ENCODE measurements around the gene CSH2. TPM values are rescaled to one million over a fixed set of nuclear protein-coding genes. Genes with fewer than 3 reads are reported as not detected.
"Not testable (repeated sequence)": the region's sequence is repeated elsewhere in the genome, so short reads cannot be mapped to it uniquely, and the experiment has no call there.

The CSH2 gene
- total RNA-seq, 1 experiment from 2014 or later, result not detected

DNA sequence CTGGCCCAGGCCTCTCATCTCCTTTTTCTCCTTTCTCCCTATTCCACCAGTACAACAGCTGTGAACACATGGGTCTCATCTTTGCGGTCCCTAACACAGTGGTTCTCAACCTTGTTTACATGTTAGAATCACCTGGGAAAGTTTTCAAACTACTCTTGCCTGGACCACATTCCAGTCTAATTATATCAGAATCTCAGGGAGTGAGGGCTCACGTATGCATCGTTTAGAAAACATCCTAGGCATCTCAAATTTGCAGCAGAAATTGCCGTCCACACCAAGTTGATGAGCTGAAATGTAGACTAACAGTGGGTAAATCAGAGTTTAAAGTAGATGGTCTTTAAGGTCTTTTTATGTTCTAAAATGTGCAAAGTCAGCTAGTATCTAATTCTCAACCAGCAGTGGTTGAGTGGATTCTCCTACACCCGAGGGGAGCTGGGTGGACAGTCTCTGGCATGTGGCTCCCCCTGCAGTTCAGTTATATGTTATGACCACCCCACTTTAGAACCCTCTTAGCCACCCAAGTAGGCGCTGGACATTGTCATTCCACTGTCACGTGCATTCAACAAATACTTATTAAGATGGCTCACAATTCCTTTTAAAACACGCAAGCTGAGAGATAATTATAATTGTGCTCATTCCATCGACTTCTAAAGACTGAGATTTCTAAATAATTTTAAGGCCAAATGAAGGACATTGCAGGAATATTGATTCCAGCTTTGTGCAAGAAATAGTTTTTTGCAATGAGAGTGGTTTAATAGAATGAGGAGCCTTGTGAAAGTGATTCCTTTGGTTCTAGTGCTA lies 3.8 kb downstream of the CSH2 start:
- H3K4me3 Mint-ChIP-seq (ENCODE audit: unreplicated experiment); BruUV-seq (replicated peaks); H3K9me3 Mint-ChIP-seq (ENCODE audit: unreplicated experiment); CTCF ChIA-PET; intact Hi-C loops (cut with micrococcal nuclease); H3K36me3 Mint-ChIP-seq (ENCODE audit: insufficient read depth, unreplicated experiment); H3K4me1 Mint-ChIP-seq (ENCODE audit: insufficient read depth, unreplicated experiment); H3K27me3 Mint-ChIP-seq (ENCODE audit: insufficient read depth, unreplicated experiment); POLR2A ChIA-PET; H3K27ac Mint-ChIP-seq (ENCODE audit: low read depth, unreplicated experiment); DNase-seq (ENCODE audit: unreplicated experiment): not testable (repeated sequence)
- TF ChIP-seq CTCF (IDR thresholded peaks at IDR 0.05; ENCODE audit: unreplicated experiment), result peak; percentile 15

- POLR2A ChIA-PET; BruUV-seq (replicated peaks): not testable (repeated sequence)
- CTCF ChIA-PET, result interaction anchor here (0.6 to 2.6 kb wide), 15 partner anchors 10 to 870 kb away, joined by 3 to 15 read pairs (median 4); no protein-coding TSS in a partner anchor
Measured at GRCh38 chr17:63866625-63867024, 6.9 kb downstream of the CSH2 start.

GRCh38 chr17:63859257-63859656 lies 14.2 kb downstream of the CSH2 start:
- H3K9me3 Mint-ChIP-seq (ENCODE audit: unreplicated experiment), result no peaks in the 10 kb centered on the region
- no peak for DNase-seq (ENCODE audit: unreplicated experiment)
- TF ChIP-seq CTCF (IDR thresholded peaks at IDR 0.05; ENCODE audit: unreplicated experiment), result no peak
- no peak overlapping the region for H3K4me3 Mint-ChIP-seq (ENCODE audit: unreplicated experiment)
- no TSS peak for BruUV-seq (replicated peaks)
- H3K4me1 Mint-ChIP-seq (ENCODE audit: insufficient read depth, unreplicated experiment), result no peaks in the 10 kb centered on the region
- ChIA-PET CTCF (interaction anchor here (1.0 to 1.7 kb wide), 2 partner anchors 16 to 21 kb away, joined by 3 to 4 read pairs; no protein-coding TSS in a partner anchor), POLR2A (no interaction called here)
- peaks cover 40% of the 10 kb centered on the region for H3K27me3 Mint-ChIP-seq (ENCODE audit: insufficient read depth, unreplicated experiment)
- H3K36me3 Mint-ChIP-seq (ENCODE audit: insufficient read depth, unreplicated experiment), result no peaks in the 10 kb centered on the region
- no peak overlapping the region for H3K27ac Mint-ChIP-seq (ENCODE audit: low read depth, unreplicated experiment)
- intact Hi-C loops (cut with micrococcal nuclease), result no loop called here

More at GRCh38 chr17:63866625-63867024, 6.9 kb downstream of the CSH2 start:
- H3K27me3 Mint-ChIP-seq (ENCODE audit: insufficient read depth, unreplicated experiment); H3K36me3 Mint-ChIP-seq (ENCODE audit: insufficient read depth, unreplicated experiment); DNase-seq (ENCODE audit: unreplicated experiment); intact Hi-C loops (cut with micrococcal nuclease); H3K27ac Mint-ChIP-seq (ENCODE audit: low read depth, unreplicated experiment); H3K4me3 Mint-ChIP-seq (ENCODE audit: unreplicated experiment); H3K4me1 Mint-ChIP-seq (ENCODE audit: insufficient read depth, unreplicated experiment); H3K9me3 Mint-ChIP-seq (ENCODE audit: unreplicated experiment): not testable (repeated sequence)

DNA sequence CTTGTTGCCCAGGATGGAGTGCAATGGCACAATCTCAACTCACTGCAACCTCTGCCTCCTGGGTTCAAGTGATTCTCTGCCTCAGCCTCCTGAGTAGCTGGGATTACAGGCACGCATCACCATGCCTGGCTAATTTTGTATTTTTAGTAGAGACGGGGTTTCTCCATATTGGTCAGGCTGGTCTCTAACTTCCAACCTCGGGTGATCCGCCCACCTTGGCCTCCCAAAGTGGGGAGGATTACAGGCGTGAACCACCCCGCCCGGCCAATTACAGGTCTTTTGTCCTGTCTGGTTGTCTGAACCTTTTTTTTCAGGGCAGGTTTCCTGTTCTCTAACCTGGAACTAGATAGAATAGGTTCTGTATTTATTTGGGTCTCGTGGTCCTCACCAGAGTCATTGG lies 17.1 kb downstream of the CSH2 start:
- BruUV-seq (replicated peaks); intact Hi-C loops (cut with micrococcal nuclease); H3K27ac Mint-ChIP-seq (ENCODE audit: low read depth, unreplicated experiment): not testable (repeated sequence)

GRCh38 chr17:63855185-63855584 lies 18.3 kb downstream of the CSH2 start:
- POLR2A ChIA-PET, result interaction anchor here (0.7 kb wide), 1 partner anchor 46 kb away, joined by 3 read pairs; no protein-coding TSS in a partner anchor

More for the DNA sequence above, 17.1 kb downstream of the CSH2 start:
- POLR2A ChIA-PET; H3K36me3 Mint-ChIP-seq (ENCODE audit: insufficient read depth, unreplicated experiment); DNase-seq (ENCODE audit: unreplicated experiment); H3K4me1 Mint-ChIP-seq (ENCODE audit: insufficient read depth, unreplicated experiment); H3K4me3 Mint-ChIP-seq (ENCODE audit: unreplicated experiment); H3K9me3 Mint-ChIP-seq (ENCODE audit: unreplicated experiment): not testable (repeated sequence)
- H3K27me3 Mint-ChIP-seq (ENCODE audit: insufficient read depth, unreplicated experiment), result peaks cover 40% of the 10 kb centered on the region
- CTCF ChIA-PET, result interaction anchor here (0.6 to 1.2 kb wide), 3 partner anchors 13 to 147 kb away, joined by 3 to 4 read pairs (median 3); no protein-coding TSS in a partner anchor

More at GRCh38 chr17:63855185-63855584, 18.3 kb downstream of the CSH2 start:
- DNase-seq (ENCODE audit: unreplicated experiment), result no peak
- intact Hi-C loops (cut with micrococcal nuclease), result no loop called here
- Mint-ChIP-seq H3K27me3 (ENCODE audit: insufficient read depth, unreplicated experiment) (peaks cover 27% of the 10 kb centered on the region), H3K4me3 (ENCODE audit: unreplicated experiment) (no peak overlapping the region), H3K9me3 (ENCODE audit: unreplicated experiment) (no peaks in the 10 kb centered on the region), H3K4me1 (ENCODE audit: insufficient read depth, unreplicated experiment) (no peaks in the 10 kb centered on the region), H3K27ac (ENCODE audit: low read depth, unreplicated experiment) (no peak overlapping the region), H3K36me3 (ENCODE audit: insufficient read depth, unreplicated experiment) (no peaks in the 10 kb centered on the region)
- BruUV-seq (replicated peaks), result no TSS peak
- TF ChIP-seq CTCF (IDR thresholded peaks at IDR 0.05; ENCODE audit: unreplicated experiment), result no peak
- CTCF ChIA-PET, result interaction anchor here (0.5 to 2.8 kb wide), 5 partner anchors 9 to 259 kb away, joined by 3 to 14 read pairs (median 4); no protein-coding TSS in a partner anchor
